ENCODE measurements around the gene PMEPA1.
"Not testable (repeated sequence)": the region's sequence is repeated elsewhere in the genome, so short reads cannot be mapped to it uniquely, and the experiment has no call there.

PMEPA1 gene

DNA sequence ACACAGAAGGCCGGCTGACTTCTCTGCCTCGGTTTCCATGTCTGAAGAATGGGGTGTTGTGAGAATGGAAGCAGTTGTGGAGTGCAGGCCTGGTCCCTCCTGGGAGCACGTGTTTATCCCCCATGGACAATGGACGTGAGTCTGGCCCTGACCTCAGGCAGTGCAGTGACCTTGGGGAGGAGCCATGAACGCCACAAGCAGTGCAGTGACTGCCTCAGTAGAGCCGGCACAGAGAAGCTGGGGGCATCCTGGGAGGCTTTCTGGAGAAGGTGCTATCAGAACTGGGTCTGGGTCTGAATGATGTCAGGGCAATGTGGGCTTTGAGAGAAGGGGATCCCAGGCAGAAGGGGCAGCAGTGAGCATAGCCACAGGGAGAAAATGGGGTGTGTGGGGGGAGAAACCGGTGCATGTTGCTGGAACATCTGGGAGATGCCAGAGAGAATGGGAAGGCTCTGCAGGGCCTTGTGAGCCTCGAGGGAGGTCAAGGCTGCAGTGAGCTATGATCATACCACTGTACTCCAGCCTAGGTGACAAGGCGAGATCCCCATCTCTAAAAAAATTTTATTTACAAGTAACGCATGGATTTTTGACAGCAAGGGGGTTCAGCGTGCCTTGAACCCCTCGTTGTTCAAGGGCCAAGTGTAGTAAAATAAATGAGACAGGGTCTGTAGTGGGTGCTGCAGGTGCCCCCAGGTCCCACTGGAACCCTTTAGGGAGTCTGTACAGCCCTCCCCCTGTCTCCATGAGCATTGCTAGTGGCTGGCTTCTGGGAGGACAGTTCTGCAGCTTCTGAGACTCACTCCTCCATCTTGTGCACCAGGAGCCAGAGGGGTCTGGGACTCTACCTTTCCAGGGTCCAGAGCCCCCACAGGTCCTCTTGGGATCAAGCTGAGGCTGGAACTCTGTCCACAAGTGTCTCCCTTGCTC is 62.5 kb downstream of the PMEPA1 start:
- DNase-seq: no peak

GRCh38 chr20:57638895-57639236 is 70.9 kb downstream of the PMEPA1 start:
- no peak for DNase-seq

GRCh38 chr20:57638173-57638894 is 71.5 kb downstream of the PMEPA1 start:
- DNase-seq: no peak

GRCh38 chr20:57633945-57634491 is 75.8 kb downstream of the PMEPA1 start:
- no peak for DNase-seq

GRCh38 chr20:57632286-57632685 is 77.5 kb downstream of the PMEPA1 start:
- DNase-seq: no peak

- no peak for DNase-seq
Measured at GRCh38 chr20:57630061-57630460, 79.8 kb downstream of the PMEPA1 start.

DNA sequence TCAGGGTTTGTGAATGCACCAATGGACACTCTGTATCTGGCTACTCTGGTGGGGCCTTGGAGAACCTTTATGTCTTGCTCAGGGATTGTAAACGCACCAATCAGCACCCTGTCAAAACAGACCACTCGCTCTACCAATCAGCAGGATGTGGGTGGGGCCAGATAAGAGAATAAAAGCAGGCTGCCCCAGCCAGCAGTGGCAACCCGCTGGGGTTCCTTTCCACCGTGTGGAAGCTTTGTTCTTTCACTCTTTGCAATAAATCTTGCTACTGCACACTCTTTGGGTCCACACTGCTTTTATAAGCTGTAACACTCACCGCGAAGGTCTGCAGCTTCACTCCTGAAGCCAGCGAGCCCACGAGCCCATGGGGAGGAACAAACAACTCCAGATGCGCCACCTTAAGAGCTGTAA is 80.3 kb downstream of the PMEPA1 start:
- not testable (repeated sequence) for DNase-seq

DNA sequence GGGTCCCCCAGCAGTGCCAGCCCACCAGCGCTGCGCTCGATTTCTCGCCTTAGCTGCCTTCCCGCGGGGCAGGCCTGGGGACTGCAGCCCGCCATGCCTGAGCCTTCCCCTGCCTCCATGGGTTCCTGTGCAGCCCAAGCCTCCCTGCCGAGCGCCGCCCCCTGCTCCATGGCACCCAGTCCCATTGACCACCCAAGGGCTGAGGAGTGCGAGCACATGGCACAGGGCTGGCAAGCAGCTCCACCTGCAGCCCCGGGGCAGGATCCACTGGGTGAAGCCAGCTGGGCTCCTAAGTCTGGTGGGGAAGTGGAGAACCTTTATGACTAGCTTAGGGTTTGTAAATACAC is 80.9 kb downstream of the PMEPA1 start:
- DNase-seq: not testable (repeated sequence)

DNA sequence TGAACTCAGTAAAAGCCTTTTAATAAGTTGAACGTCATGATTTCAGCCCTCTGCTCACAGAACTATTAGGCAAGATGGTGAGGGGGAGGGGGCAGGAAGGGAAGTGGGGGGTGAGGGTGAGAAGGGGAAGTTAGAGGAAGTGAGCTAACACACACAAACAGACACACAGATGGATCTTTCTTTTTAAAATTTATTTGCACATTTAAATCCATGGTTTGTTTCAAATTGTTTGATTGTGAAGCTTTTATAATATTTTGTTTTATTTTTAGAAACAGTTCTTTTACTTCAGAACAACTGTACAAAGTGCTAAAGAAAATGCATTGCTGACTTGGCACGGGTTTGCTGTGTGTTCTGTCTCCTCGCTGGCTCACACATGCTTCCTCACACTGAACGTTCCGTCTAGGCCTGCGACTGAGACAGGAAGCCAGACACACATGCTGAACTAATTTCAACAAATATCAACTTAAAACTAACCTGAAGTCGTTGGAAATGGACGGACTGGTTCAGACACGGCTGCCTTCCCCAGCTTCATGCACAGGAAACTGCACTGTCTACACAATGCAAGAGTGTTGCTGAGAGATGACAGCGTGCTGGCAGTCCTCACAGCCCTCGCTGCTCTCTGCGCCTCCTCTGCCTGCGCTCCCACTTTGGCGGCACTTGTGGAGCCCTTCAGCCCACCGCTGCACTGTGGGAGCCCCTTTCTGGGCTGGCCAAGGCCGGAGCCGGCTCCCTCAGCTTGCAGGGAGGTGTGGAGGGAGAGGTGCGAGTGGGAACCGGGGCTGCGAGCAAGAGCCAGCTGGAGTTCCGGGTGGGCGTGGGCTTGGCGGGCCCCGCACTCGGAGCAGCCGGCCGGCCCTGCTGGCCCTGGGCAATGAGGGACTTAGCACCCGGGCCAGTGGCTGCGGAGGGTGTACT is 81.5 kb downstream of the PMEPA1 start:
- no peak for DNase-seq

GRCh38 chr20:57627339-57627738 is 82.5 kb downstream of the PMEPA1 start:
- DNase-seq: no peak

DNA sequence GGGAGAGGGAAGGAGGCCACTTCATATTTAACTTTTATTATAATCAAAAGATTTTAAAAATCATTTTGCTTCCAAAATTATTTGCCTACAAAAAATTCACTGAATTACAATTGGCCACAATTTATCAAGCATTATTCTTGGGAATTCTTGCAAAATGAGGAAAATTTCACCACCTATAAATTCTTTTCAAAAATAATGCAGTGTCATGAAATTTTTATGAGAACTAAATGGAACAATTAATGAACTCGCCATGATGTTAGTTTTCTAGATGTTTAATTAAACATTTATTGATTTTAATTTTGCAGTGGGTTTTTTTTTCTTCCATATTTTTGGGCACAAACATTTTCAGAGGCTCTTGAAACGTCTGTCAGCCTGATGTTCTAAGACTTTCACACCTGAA is 83.8 kb downstream of the PMEPA1 start:
- DNase-seq: no peak

GRCh38 chr20:57625181-57625958 is 84.4 kb downstream of the PMEPA1 start:
- no peak for DNase-seq

- DNase-seq: no peak
Measured at GRCh38 chr20:57624124-57624523, 85.7 kb downstream of the PMEPA1 start.

DNA sequence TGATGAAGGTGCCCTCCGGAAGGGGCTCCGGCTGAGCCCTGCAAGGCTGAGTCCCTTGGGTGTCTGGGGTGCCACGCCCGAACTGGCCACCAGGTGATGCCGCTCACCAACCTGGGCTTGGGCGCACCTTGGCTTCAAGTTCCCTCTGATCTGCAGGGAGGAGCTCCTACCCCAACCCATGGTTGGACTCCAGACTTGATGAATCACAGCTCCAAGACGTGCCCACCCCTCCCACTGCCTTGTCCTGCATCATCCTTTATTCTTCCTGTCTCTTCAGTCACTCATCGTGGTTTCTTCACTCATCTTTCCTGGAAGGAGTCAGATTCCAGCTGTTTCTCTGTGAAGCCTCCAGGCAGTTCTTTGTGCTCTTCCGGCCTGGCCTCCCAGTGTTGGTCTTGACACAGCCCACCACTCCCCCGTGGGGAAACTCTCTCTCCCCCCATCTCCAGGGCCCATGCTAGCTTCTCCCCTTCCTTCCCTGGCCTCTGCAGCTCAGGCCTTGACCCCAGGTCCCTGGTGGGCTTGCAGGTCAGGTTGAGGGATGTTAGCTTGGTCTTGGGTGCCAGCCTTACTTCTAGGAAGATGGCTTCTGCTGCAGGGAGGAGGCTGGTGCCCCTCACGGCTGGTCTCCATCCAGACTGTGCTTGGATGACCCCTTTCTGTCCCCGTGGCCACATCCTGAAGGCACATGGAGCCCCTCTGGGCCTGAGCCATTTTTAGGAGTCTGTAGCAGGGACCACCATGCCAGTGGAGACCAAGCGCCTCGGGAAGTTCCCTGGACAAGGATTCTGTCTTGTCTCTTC is 87.0 kb downstream of the PMEPA1 start:
- DNase-seq: peak; percentile 45 to 89

GRCh38 chr20:57622201-57622570 is 87.6 kb downstream of the PMEPA1 start:
- DNase-seq: peak in 1 of 2 experiments; percentile 56

DNA sequence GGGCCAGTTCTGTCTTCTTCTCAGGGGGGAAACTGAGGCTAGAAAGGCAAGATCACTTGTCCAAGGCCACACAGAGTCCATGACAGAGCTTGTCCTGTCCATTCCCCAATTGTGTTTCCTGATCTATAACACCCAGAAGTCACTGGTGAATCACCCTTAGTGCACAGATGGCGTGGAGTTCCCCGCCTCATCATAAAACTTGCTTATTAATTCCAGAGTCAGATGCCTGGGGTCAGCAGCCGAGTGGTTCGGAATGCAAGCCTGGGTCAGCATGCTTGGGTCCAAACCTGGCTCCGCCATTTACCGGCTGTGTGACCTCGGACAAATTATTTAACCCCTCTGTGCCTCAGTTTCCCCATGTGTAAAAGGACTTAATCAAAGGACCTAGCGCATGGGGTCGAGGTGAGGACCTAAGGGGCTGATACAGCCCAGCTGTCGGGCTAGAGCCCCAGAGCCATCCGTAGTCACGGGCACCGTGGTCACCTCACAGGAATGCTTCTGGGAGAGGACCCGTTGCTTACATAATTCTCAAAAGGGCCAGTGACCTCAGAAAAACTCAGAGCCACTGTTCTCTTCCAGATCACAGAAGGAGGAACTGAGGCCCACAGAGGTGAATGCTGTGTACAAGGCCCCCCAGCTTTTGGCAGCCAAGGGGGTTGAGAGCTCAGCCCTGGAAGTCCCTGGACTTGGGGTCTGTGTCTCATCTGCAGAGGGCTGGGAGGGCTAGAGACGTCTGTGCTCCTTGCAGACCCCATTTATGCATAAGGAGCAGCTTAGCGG is 88.2 kb downstream of the PMEPA1 start:
- no peak for DNase-seq

- DNase-seq: no peak
Measured at GRCh38 chr20:57620999-57621398, 88.8 kb downstream of the PMEPA1 start.

GRCh38 chr20:57620274-57620990 is 89.4 kb downstream of the PMEPA1 start, which contains the start of gene ZBP1:
Gene ZBP1 (minus strand): TSS chr20:57620426. CDS start chr20:57620295, 131 bp downstream.
- no peak for DNase-seq

DNA sequence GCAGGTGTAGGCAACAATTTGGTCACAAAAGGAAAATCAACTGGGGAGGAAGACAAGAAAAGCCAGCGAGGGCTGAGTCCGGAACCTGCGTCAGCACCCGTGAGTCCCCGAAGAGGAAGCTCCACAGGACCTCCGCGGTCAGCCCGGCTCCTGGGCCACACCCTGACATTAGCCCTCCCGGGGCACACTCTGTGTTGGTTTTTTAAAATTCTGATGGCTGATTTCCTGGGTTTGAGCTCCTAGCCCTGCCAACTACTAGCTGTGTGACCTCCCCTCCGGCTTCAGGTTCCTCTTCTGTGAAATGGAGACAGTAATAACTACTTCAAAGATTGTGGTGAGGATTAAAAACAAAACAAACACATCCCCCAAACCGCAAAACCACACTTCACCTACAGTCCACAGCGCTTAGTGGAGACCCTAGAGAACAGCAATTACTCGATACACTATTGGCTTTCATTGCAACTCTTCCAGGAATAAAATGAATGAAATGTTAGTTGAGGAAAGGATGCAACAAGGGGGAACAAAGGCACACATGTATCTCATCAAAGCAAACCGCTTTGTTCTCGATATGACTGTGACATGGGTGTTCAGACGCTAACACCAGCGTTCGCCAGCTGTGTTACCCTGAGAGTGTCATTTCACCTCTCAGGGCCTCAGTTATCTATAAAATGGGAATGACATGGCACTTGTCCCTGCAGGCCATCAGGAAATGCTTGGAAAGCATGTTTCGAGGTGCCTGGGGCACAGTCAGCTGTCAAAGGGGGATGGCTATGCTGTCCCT is 90.6 kb downstream of the PMEPA1 start:
- DNase-seq: no peak

All from NCI-H526 (cell line).